Measurements from ENCODE around the gene SPDYE1.

- TF ChIP-seq CTCF (optimal IDR thresholded peaks at IDR 0.05 in 1 of 3, IDR thresholded peaks at IDR 0.05 in 1 of 3, conservative IDR thresholded peaks at IDR 0.05 in 1 of 3; ENCODE audit: extremely low read depth in 1 of 3, insufficient read depth in 2 of 3, low read length in 3 of 3) (no peak), EZH2 (IDR thresholded peaks at IDR 0.05; ENCODE audit: low read length) (no peak)
Measured at GRCh38 chr7:44056681-44057080, 59.0 kb downstream of the SPDYE1 start.

Measured in keratinocyte (primary cell).